Measurements from ENCODE around the gene TRPT1.

The TRPT1 gene

DNA sequence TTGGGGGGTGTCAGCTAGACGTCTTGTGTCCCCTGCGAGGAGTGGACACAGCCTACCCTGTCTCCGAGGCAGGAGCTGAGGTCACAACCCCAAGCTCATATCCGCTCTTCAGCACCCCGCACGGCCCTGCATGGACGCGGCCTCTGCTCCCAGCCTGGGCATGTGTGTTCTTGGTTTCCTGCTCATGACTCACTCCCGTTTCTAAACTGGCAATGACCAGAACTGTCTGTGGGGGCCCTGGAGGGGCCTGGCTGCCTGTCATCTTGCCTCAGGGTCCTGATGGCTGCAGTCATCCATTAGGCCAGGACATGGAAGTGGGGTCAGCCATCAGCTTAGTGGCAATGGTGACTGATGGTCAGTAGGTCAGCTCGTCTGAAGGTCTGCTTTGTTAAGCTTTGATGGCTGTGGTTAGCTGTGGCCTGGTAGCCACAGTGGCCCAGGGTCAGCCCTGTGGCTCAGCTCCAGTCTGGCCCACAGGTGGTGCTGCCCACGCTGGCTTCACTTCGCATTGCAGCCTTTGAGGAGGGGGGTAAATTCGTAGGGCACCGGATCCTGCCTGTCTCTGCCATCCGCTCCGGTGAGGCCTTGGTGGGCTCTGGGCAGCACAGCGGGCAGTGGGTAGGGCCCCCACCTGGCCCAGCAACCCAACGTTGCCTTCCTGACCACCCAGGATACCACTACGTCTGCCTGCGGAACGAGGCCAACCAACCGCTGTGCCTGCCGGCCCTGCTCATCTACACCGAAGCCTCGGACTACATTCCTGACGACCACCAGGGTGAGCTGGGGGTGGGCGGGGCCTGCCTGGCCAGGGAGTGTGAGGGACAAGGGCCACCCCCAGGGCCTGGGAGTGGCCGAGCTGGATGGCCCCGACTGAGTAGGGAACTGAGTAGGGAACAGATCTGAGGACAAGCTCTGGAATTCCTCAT lies 37.3 kb upstream of the TRPT1 start:
- no peak for TF ChIP-seq GATA3 (IDR thresholded peaks at IDR 0.05; ENCODE audit: low read depth, low read length)
- TF ChIP-seq GATA2 (IDR thresholded peaks at IDR 0.05; ENCODE audit: low read depth, low read length): no peak

DNA sequence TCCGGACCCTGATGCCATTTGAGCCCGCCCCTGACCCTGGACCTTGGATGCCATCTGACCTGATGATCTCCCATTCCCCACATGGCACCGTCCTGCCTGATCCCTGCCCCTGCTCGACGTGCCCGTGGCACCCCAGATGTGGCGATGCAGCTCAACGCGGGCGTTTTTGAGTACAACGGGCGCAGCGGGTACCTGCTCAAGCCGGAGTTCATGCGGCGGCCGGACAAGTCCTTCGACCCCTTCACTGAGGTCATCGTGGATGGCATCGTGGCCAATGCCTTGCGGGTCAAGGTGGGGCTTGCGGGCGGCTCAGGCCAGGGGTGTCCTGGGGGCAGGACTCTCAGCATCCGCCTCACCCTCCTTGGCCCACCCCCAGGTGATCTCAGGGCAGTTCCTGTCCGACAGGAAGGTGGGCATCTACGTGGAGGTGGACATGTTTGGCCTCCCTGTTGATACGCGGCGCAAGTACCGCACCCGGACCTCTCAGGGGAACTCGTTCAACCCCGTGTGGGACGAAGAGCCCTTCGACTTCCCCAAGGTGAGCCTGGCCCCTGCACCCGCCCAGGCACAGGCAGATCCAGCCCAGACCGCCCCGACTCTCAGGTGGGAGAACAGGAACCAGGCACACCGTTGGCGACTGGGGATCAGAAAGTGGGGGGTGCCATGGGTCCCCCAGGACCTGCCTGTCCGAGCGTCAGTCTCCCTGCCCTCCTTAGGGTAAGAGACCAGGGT lies 36.5 kb upstream of the TRPT1 start:
- TF ChIP-seq GATA3 (IDR thresholded peaks at IDR 0.05; ENCODE audit: low read depth, low read length) (no peak), GATA2 (IDR thresholded peaks at IDR 0.05; ENCODE audit: low read depth, low read length) (no peak)

DNA sequence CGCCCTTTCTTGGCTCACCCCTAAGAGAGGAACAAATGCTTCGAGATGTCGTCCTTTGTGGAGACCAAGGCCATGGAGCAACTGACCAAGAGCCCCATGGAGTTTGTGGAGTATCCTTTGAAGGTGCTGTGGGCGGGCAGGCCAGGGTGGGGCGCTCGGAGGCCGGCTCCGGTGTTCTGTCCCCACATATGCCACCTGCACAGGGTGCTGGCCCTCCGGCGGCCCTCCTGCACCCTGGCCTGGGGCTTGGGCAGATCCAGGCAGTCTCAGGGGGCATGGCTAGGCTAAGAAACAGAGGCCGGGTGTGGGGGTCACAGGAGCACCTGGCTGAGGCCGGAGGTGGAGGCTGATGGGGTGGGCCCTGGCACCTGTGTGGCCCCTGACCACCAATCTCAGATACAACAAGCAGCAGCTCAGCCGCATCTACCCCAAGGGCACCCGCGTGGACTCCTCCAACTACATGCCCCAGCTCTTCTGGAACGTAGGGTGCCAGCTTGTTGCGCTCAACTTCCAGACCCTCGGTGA lies 35.6 kb upstream of the TRPT1 start:
- TF ChIP-seq GATA2 (IDR thresholded peaks at IDR 0.05; ENCODE audit: low read depth, low read length): no peak
- TF ChIP-seq GATA3 (IDR thresholded peaks at IDR 0.05; ENCODE audit: low read depth, low read length): no peak

DNA sequence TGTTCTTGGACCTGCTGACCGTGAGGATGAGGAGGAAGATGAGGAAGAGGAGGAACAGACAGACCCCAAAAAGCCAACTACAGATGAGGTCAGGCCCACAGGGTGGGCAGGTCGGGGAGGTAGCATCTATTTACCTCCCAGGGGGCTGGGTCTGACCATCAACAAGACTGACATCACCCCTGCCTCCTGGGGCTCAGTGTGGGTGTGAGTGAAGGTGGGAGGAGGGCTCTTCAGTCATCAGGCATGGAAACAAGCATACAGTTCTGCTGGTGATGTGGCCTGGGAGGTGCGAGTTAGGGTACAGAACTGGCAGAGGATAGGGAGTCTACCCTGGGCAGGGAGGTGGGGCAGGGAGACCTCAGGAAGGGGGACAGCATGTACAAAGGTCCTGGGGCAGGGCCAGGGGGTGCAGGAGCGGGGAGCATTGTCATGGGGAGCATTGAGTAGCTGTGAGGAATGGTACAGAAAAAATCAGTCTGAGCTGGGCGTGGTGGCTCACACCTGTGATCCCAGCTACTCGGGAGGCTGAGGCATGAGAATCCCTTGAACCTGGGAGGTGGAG lies 34.2 kb upstream of the TRPT1 start:
- TF ChIP-seq GATA2 (IDR thresholded peaks at IDR 0.05; ENCODE audit: low read depth, low read length) (no peak), GATA3 (IDR thresholded peaks at IDR 0.05; ENCODE audit: low read depth, low read length) (no peak)

DNA sequence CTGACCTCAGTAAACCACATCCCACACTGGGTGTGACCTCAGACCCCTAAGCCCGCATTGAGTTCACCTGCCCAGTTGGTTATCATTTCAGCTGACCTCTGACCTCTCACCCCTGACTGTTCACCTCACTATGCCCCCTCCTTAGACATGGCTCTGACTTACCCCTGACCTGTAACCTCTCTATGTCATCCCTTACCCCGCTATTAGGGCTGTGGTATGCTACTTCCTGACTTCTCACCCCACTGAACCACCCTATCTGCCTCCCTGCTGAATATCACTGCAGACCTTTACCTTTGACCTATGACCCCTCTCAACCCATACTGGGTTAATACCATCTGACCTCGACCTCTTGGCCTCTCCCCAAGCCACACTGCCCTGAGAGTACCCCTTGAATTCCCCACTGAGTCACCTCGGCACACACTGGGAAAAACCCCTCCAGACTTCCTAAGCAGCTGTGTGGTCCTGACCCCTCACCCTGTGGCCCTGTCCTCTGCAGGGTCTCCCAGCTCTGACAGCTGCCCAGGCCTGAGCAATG lies 33.6 kb upstream of the TRPT1 start:
- TF ChIP-seq GATA2 (IDR thresholded peaks at IDR 0.05; ENCODE audit: low read depth, low read length): no peak
- TF ChIP-seq GATA3 (IDR thresholded peaks at IDR 0.05; ENCODE audit: low read depth, low read length): no peak

DNA sequence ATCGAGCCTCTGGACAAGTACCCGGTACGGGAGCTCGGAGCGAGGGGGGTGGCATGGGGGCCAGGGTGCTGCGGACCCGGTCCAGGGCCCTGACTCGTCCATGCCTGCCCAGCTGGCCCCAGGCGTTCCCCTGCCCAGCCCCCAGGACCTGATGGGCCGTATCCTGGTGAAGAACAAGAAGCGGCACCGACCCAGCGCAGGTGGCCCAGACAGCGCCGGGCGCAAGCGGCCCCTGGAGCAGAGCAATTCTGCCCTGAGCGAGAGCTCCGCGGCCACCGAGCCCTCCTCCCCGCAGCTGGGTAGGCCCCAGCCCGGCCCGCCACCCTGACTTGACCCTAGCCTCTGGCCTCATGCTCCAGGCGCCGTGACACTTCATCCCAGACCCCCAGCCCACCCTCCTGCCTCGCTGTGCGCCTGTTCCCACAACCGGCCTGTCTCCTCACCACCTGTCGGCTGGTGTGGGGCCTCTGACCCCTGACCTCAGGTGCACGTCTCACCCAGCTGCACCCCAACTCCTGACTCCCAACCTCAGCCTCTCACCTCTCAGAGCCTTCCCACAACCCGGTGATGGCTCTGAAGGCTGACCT lies 33.1 kb upstream of the TRPT1 start:
- TF ChIP-seq GATA2 (IDR thresholded peaks at IDR 0.05; ENCODE audit: low read depth, low read length) (no peak), GATA3 (IDR thresholded peaks at IDR 0.05; ENCODE audit: low read depth, low read length) (no peak)

DNA sequence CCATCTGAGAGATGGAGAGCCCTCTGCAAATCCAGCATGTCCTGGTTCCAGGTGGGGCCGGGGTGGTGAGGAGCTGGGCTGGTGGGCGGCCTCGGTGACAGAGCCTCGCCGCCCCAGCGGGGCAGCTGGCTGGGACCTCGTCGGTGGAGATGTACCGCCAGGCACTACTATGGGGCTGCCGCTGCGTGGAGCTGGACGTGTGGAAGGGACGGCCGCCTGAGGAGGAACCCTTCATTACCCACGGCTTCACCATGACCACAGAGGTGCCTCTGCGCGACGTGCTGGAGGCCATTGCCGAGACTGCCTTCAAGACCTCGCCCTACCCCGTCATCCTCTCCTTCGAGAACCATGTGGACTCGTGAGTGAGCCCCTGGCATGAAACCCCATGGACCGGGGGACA lies 32.4 kb upstream of the TRPT1 start:
- TF ChIP-seq GATA3 (IDR thresholded peaks at IDR 0.05; ENCODE audit: low read depth, low read length) (no peak), GATA2 (IDR thresholded peaks at IDR 0.05; ENCODE audit: low read depth, low read length) (no peak)

DNA sequence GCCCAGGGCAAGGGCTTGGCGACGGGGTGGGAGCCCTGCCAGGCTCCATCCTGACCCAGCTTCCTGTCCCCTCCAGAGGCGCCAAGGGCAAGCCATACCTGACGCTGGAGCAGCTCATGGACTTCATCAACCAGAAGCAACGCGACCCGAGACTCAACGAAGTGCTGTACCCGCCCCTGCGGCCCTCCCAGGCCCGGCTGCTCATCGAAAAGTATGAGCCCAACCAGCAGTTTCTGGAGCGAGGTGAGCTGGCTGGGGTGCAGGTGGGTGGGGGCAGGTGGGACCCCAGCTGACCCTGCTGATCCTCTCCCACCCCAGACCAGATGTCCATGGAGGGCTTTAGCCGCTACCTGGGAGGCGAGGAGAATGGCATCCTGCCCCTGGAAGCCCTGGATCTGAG lies 30.3 kb upstream of the TRPT1 start:
- TF ChIP-seq GATA2 (IDR thresholded peaks at IDR 0.05; ENCODE audit: low read depth, low read length): no peak
- TF ChIP-seq GATA3 (IDR thresholded peaks at IDR 0.05; ENCODE audit: low read depth, low read length): no peak

DNA sequence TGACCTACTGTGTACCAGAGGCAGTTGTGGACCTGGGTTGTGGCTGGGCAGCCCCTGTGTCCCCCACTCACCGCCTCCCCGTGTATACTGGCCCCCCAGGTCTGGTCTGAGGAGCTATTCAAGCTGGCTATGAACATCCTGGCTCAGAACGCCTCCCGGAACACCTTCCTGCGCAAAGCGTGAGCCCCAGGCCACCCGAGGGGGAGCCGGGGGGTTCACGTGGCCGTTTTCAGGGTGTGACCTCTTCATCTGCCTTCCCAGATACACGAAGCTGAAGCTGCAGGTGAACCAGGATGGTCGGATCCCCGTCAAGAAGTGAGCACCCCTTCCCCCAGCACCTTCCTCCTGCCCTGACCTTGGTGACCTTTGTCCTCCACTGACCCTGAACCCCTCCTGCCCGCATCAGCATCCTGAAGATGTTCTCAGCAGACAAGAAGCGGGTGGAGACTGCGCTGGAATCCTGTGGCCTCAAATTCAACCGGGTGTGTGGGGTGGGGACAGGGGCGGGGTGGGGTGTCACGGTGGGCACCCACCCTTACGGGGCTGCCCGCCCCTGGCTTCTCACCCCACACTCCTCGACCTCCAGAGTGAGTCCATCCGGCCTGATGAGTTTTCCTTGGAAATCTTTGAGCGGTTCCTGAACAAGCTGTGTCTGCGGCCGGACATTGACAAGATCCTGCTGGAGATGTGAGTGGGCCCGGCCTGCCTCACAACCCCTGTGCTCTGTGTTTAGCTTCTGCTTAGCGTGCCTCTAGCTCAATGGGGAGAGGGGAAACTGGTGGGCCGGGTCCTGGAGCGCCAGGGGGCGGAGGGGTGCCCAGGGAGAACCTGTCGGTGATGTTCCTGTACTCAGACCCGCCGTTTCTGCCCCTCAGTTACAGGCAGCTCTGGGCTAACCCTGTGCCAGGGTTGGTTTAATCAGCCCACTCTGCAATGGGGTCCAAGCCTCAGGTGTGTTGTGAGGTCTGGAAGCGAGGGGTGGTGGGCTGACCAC lies 29.4 kb upstream of the TRPT1 start:
- TF ChIP-seq GATA3 (IDR thresholded peaks at IDR 0.05; ENCODE audit: low read depth, low read length) (no peak), GATA2 (IDR thresholded peaks at IDR 0.05; ENCODE audit: low read depth, low read length) (no peak)

DNA sequence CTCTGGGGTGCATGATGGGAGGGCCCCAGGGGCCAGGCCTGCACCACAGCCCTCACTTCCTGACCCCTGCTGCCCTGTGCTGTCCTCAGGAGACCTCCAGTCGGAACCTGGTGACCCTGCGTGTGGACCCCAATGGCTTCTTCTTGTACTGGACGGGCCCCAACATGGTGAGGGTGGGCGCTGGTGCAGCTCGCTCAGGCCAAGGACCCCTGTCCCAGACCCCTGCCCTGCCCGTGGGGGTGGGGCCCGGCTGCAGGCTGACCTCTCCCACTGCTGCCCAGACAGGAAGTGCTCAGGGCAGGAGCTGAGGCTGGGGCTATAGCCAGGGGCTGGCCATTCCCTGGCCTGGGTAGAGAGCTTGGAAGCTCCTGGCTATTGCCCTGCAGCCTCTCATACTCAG lies 28.3 kb upstream of the TRPT1 start:
- TF ChIP-seq GATA2 (IDR thresholded peaks at IDR 0.05; ENCODE audit: low read depth, low read length) (no peak), GATA3 (IDR thresholded peaks at IDR 0.05; ENCODE audit: low read depth, low read length) (no peak)

DNA sequence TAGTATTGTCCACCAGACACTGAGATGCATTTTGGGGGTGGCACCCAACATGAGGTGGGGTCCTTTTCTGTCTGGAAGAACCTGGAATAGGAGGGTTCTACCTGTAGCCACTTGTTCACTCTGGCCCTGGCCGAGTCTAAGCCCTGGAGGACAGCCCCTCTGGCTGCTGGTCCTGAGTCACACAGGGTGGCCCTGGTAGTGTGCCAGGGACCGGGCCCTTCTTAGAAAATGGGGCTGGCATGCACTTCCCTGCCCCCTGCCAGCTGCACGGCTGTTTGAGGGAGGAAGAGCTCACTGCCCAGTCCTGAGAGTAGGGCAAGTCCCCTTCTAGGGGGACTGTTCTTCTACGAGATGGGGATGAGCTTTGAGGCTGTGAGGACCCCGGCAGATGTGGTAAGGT lies 27.5 kb upstream of the TRPT1 start:
- TF ChIP-seq GATA2 (IDR thresholded peaks at IDR 0.05; ENCODE audit: low read depth, low read length) (no peak), GATA3 (IDR thresholded peaks at IDR 0.05; ENCODE audit: low read depth, low read length) (no peak)

DNA sequence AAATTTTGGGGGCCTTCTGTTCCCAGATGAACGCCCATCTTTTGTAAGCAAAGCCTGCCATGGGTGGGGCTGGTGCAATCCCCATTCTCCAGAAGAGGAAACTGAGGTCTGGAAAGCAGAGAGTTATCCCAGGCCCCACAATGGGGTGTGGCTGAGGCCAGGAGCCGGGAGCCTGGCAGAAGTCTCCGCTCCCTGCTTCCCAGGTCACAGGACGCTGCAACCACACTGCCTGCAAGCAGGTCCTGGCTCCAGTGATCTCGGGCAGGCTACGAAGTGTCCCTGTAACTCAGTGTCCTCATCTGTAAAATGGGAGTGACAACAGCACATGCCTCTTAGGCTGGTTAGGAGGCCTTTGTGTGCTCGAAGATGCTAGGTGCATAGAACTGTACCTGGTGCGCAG lies 27.1 kb upstream of the TRPT1 start:
- TF ChIP-seq GATA3 (IDR thresholded peaks at IDR 0.05; ENCODE audit: low read depth, low read length) (no peak), GATA2 (IDR thresholded peaks at IDR 0.05; ENCODE audit: low read depth, low read length) (no peak)

Data from SH-SY5Y (cell line).